Transverse colon (tissue), 4 donors: ENCODE data around the gene SETX. TPM values are rescaled to one million over a fixed set of nuclear protein-coding genes. Genes with fewer than 3 reads are reported as not detected.
A peak's percentile ranks its signal among the peaks of the same experiment; 100 is the strongest.
"Not testable (repeated sequence)": the region's sequence is repeated elsewhere in the genome, so short reads cannot be mapped to it uniquely, and the experiment has no call there.

Experiments used
- DNase-seq: peaks from one replicate; pipeline ENCODE4 v3.0.0-alpha.2; 2019
- H3K27ac ChIP-seq, 4 donors: fragments of 200-600 bp; sonication (generic); 2 replicates each; pipeline ENCODE4 v1.5.1; 2016 to 2018; ENCODE audit warnings: inconsistent platforms in 4 of 4
- H3K27me3 ChIP-seq: fragments of 200-600 bp; sonication (generic); 2 replicates; pipeline ENCODE4 v1.5.1; 2017; ENCODE audit warnings: inconsistent platforms
- H3K36me3 ChIP-seq, 4 donors: fragments of 200-600 bp; sonication (generic); 2 replicates each; pipeline ENCODE4 v1.5.1; 2017 to 2019; ENCODE audit warnings: inconsistent platforms in 4 of 4
- H3K4me1 ChIP-seq, 4 donors: fragments of 200-600 bp; sonication (generic); 2 replicates each; pipeline ENCODE4 v1.5.1; 2017 to 2020; ENCODE audit warnings: inconsistent platforms in 4 of 4
- H3K4me3 ChIP-seq, 4 donors: fragments of 200-600 bp; sonication (generic); 1 replicate in 1 of 4; 2 replicates in 3 of 4; pipeline versions ENCODE4 v1.5.1 to v1.6.1; 2017 to 2019; ENCODE audit warnings: inconsistent platforms in 4 of 4
- H3K9me3 ChIP-seq, 2 donors: fragments of 200-600 bp; sonication (generic); 2 replicates each; pipeline ENCODE4 v1.5.1; 2017 to 2019; ENCODE audit warnings: inconsistent platforms in 2 of 2
- EP300 ChIP-seq: sonication (generic); formaldehyde crosslinking; IDR thresholded peaks from one replicate; pipeline ENCODE4 v1.6.1; 2017; ENCODE audit warnings: antibody characterized with exemption, low read depth
- POLR2A ChIP-seq: fragments of 450-650 bp; IDR thresholded peaks from one replicate; pipeline ENCODE4 v1.6.1; 2016; ENCODE audit warnings: antibody characterized with exemption, mild to moderate bottlenecking, moderate library complexity
- POLR2AphosphoS5 ChIP-seq, 3 donors: sonication (generic); formaldehyde crosslinking; IDR thresholded peaks; one replicate each; pipeline ENCODE4 v1.6.1; 2016; ENCODE audit warnings: antibody characterized with exemption in 3 of 3
- WGBS, 2 donors: methylation state at CpG; one replicate each; pipeline ENCODE4 v1.1.5; 2018; ENCODE audit warnings: low coverage in 1 of 2; 5-methylcytosine and 5-hydroxymethylcytosine counted together
- in situ Hi-C, 4 donors: fragments of 200-750 bp; cut with MboI; loops; one replicate each; pipeline versions ENCODE4 v1.15.0 to v1.15.1; 2017; ENCODE audit warnings: low sequenced_read_pairs in 3 of 4, low pct_ligation_motif_present in 1 of 4, low pct_unique_long_range_greater_than_20kb in 1 of 4
- intact Hi-C: fragments of 100-400 bp; cut with DNase I; formaldehyde crosslinking; loops from one replicate; pipeline ENCODE4 v1.15.1; 2023; ENCODE audit warnings: low total_unique reads
- total RNA-seq, 4 donors: library from RNA; depleted of rRNA; stranded (reverse); fragments of >200 nt; gene quantifications; one replicate each; pipeline ENCODE4 v1.1.0, GENCODE V29; 2016
- TF ChIP-seq, protein P1 (sequence below), 5 experiments: fragments of 200-600 bp in 3 of 5; fragments of 450-650 bp in 2 of 5; sonication (generic) in 3 of 5; IDR thresholded peaks; 1 replicate in 2 of 5; 2 replicates in 3 of 5; pipeline ENCODE4 v1.5.1; 2016 to 2017; ENCODE audit warnings: antibody characterized with exemption in 5 of 5, inconsistent platforms in 3 of 5, mild to moderate bottlenecking in 2 of 5, moderate library complexity in 1 of 5

SETX gene
- total RNA-seq, 4 donors from 2014 or later = 27.7 to 70.5 (median 48.5) TPM

- in situ Hi-C loops = no loop called here
- DNase-seq = peak; percentile 24
- H3K27ac ChIP-seq = peak overlapping the region in 2 of 4 donors; percentile 37 to 46
- no peaks in the 10 kb centered on the region for H3K27me3 ChIP-seq
- intact Hi-C loops = no loop called here
- peaks cover 0 to 26% (median 10%) of the 10 kb centered on the region in 4 donors for H3K36me3 ChIP-seq
- TF ChIP-seq POLR2A (peak; percentile 28), EP300 (no peak)
- 77 to 80% methylated on average over 8 to 10 of the region's 10 CpGs for WGBS, 2 donors
- H3K4me3 ChIP-seq = no peak overlapping the region
- H3K4me1 ChIP-seq = no peaks in the 10 kb centered on the region
- H3K9me3 ChIP-seq = no peaks in the 10 kb centered on the region
These were observed 28.7 kb upstream of the SETX start for GRCh38 chr9:132383462-132383883.

DNA sequence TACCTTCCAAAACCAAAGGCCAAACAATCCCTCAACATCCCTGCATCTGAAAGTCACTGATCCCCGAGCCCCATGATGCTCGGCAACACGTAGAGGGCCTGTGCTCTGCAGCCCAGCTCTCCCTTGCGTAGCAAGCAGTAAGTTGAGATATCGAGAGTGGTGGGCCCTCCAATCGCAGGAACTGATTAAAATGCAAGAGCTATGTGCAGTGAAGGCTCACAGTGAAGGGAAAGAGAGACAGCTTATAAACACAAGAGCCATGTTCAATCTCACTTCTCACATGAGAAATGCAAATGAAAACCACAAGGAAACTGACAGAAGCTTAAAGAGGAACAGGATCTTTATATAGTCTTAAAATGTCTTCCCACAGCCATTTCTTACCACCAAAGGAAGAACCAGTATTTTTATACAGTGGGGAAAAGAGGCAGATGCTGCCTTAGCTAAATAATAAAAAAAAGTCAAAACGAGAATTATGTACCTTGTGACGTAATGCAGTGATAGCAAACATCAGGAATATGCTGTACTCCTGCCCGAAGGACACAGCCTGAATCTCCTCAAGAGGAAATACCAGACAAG is 27.3 kb upstream of the SETX start:
- H3K4me3 ChIP-seq = no peak overlapping the region
- DNase-seq = no peak
- H3K27ac ChIP-seq = peak overlapping the region in 3 of 4 donors; percentile 11 to 46 (median 37)
- H3K9me3 ChIP-seq = no peaks in the 10 kb centered on the region
- no peaks in the 10 kb centered on the region for H3K27me3 ChIP-seq
- no peak for TF ChIP-seq EP300
- TF ChIP-seq, protein P1, sequence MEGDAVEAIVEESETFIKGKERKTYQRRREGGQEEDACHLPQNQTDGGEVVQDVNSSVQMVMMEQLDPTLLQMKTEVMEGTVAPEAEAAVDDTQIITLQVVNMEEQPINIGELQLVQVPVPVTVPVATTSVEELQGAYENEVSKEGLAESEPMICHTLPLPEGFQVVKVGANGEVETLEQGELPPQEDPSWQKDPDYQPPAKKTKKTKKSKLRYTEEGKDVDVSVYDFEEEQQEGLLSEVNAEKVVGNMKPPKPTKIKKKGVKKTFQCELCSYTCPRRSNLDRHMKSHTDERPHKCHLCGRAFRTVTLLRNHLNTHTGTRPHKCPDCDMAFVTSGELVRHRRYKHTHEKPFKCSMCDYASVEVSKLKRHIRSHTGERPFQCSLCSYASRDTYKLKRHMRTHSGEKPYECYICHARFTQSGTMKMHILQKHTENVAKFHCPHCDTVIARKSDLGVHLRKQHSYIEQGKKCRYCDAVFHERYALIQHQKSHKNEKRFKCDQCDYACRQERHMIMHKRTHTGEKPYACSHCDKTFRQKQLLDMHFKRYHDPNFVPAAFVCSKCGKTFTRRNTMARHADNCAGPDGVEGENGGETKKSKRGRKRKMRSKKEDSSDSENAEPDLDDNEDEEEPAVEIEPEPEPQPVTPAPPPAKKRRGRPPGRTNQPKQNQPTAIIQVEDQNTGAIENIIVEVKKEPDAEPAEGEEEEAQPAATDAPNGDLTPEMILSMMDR (IDR thresholded peaks at IDR 0.05) = no peak
- TF ChIP-seq POLR2A = no peak
- no peak for TF ChIP-seq POLR2AphosphoS5 (IDR thresholded peaks at IDR 0.05)
- in situ Hi-C loops (no loop called here), intact Hi-C loops (no loop called here)
- peaks cover 0 to 15% (median 5%) of the 10 kb centered on the region in 4 donors for H3K36me3 ChIP-seq
- WGBS, 2 donors = 79 to 81% methylated on average over 6 to 9 of the region's 9 CpGs
- no peaks in the 10 kb centered on the region for H3K4me1 ChIP-seq

- H3K9me3 ChIP-seq, H3K27me3 ChIP-seq, DNase-seq, in situ Hi-C loops, intact Hi-C loops, H3K4me1 ChIP-seq, H3K27ac ChIP-seq, H3K4me3 ChIP-seq: not testable (repeated sequence)
- 88 to 100% methylated on average over 1 to 3 of the region's 3 CpGs for WGBS, 2 donors
- peaks cover 0 to 20% (median 6%) of the 10 kb centered on the region in 4 donors for H3K36me3 ChIP-seq
These were observed 23.6 kb upstream of the SETX start for GRCh38 chr9:132378416-132378815.

DNA sequence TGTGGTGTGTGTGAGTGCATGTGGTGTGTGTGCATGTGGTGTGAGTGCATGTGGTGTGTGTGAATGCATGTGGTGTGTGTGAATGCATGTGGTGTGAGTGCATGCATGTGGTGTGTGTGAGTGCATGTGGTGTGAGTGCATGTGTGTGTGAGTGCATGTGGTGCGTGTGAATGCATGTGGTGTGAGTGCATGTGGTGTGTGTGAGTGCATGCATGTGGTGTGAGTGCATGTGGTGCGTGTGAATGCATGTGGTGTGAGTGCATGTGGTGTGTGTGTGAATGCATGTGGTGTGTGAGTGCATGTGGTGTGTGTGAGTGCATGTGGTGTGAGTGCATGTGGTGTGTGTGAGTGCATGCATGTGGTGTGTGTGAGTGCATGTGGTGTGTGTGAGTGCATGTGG is 23.0 kb upstream of the SETX start:
- WGBS, 2 donors = 90 to 100% methylated on average over 2 of the region's 2 CpGs
- H3K27me3 ChIP-seq, intact Hi-C loops, H3K4me1 ChIP-seq, in situ Hi-C loops, H3K4me3 ChIP-seq, DNase-seq, H3K27ac ChIP-seq, H3K9me3 ChIP-seq: not testable (repeated sequence)
- peaks cover 0 to 20% (median 6%) of the 10 kb centered on the region in 4 donors for H3K36me3 ChIP-seq

GRCh38 chr9:132372177-132373095 is 17.6 kb upstream of the SETX start:
- Histone ChIP-seq H3K27me3 (no peaks in the 10 kb centered on the region), H3K36me3 (peaks cover 0 to 20% (median 6%) of the 10 kb centered on the region in 4 donors), H3K4me3 (no peak overlapping the region), H3K9me3 (no peaks in the 10 kb centered on the region), H3K4me1 (peaks cover 0 to 9% (median 0%) of the 10 kb centered on the region in 4 donors), H3K27ac (peak overlapping the region; percentile 16 to 53 (median 36))
- intact Hi-C loops = loop anchor here (5.0 kb wide), 1 partner anchor 1215 kb away; no protein-coding TSS in a partner anchor
- in situ Hi-C loops = no loop called here
- TF ChIP-seq, protein P1 (IDR thresholded peaks at IDR 0.05) = no peak
- no peak for TF ChIP-seq EP300
- TF ChIP-seq POLR2A = no peak
- no peak for TF ChIP-seq POLR2AphosphoS5 (IDR thresholded peaks at IDR 0.05)
- peak; percentile 35 for DNase-seq
- 70 to 76% methylated on average over 11 to 14 of the region's 14 CpGs for WGBS, 2 donors
